HUES64 (cell line): ENCODE measurements around the gene CARS1.

Source experiments
- H3K27ac ChIP-seq: 2 replicates; pipeline ENCODE4 v1.7.0; 2013; ENCODE audit warnings: low read depth, low read length, inconsistent platforms
- H3K27me3 ChIP-seq: 2 replicates; pipeline ENCODE4 v1.6.1; 2013; ENCODE audit warnings: mild to moderate bottlenecking, low read length; ENCODE audit not compliant: insufficient read depth
- H3K36me3 ChIP-seq: 2 replicates; pipeline ENCODE4 v1.6.1; 2013; ENCODE audit warnings: mild to moderate bottlenecking, low read length; ENCODE audit not compliant: insufficient read depth
- H3K4me1 ChIP-seq: 2 replicates; pipeline ENCODE4 v1.6.1; 2013; ENCODE audit warnings: mild to moderate bottlenecking, low read length, moderate library complexity; ENCODE audit not compliant: insufficient read depth
- H3K4me3 ChIP-seq: 2 replicates; pipeline ENCODE4 v1.5.1; 2013; ENCODE audit warnings: mild to moderate bottlenecking, low read length, moderate library complexity
- H3K9ac ChIP-seq: 2 replicates; pipeline ENCODE4 v1.6.1; 2013; ENCODE audit warnings: mild to moderate bottlenecking, low read depth, low read length
- H3K9me3 ChIP-seq: 2 replicates; pipeline ENCODE4 v1.6.1; 2013; ENCODE audit warnings: low read depth, low read length; ENCODE audit not compliant: insufficient read depth
- WGBS: fragments of 150-250, 120-280 bp; methylation state at CpG from one replicate; pipeline ENCODE4 v1.1.7; 2013; ENCODE audit warnings: missing lambda C conversion rate; 5-methylcytosine and 5-hydroxymethylcytosine counted together

The CARS1 gene

DNA sequence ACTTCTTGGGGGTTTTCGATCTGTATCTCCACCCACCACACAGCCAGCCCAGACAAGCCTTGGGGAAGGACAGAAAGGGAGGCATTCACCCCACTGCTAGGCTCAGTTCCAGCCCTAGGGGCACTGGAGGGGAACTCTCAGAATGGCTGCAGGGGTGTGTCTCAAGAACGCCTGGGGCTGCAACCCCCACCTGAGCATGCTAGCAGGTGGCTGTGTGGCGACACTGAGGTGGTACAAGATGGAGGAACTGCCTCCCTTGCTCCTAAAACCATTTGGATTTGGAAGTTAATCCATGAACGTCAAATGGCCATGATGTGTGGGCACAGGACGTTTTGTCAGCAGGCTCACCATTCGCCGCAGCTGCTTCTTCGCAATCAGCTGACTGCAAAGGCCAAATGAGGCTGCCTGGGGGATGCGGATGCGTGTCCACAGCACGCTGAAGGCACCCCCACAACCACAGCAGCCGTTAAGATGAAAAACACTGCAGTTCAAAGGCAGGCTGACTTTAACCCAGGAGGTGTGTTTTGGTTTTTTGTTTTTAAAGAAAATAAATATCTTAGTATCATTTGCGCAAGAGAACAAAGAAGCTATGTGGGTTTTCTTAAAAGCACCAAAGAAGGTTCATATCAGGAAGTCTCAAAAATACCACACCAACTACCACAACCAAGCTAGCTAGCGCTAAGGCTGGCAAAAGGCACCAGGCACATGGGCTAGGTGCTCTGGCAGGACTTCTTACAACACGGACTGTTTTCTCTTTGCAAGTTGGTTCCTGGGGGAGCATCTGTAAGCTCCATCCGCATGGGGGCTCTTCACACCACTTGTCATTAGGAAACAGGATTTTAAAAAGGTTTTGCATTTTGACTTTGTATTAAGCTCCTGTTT lies 42.9 kb downstream of the CARS1 start:
- Histone ChIP-seq H3K9me3 (no peaks in the 10 kb centered on the region), H3K27me3 (no peaks in the 10 kb centered on the region), H3K4me1 (no peaks in the 10 kb centered on the region), H3K9ac (no peak overlapping the region), H3K4me3 (no peak overlapping the region), H3K27ac (no peak overlapping the region), H3K36me3 (peaks cover 86% of the 10 kb centered on the region)
- WGBS = 95% methylated on average over 16 of the region's 16 CpGs

DNA sequence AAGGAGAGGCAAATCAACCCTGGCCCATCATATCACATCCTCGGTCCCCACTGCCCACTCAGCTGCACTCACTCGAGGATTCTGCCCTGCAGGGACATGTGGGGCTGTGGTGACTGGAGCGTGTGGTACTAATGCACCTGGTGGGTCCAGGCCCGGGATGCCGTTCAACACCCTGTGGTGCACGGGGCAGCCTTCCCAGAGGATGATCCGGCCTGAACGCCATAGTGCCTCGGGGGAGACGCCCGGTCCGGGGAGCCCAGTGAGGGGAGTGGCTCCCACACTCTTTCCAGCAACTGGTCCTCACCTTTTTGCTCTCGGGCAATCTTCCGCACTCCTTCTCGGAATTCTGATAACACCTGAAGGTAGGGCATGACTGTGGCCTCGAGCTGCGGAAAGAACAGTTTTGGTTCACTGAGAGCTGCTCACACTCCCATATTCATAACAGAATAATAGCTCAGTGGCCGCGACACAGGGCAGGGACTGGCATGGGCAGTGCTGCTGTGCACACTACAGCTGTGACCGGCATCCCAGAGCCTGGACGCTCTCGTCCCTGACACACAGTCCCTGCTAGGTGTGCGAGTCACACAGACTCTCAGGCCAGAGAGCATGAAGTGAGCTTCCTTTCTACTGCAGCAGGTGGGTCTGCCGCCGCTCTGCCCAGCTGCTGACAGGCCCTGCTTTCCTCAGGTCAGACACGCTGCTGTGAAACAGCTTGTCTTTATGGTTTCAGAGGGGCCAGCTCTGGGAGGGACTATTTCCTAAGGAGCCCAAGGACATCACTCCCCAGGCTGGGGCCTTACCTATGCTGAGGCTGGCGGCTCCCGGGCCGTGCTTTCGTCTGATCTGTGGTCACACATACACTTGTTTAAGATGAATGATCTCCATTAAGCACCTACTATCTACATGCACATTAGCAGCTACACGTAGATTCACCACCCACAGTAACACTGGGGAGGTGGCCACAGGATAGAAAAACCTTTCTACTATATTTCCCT lies 45.0 kb downstream of the CARS1 start:
- no peaks in the 10 kb centered on the region for H3K27me3 ChIP-seq
- H3K9me3 ChIP-seq = no peaks in the 10 kb centered on the region
- peaks cover 82% of the 10 kb centered on the region for H3K36me3 ChIP-seq
- WGBS = 89% methylated on average over 31 of the region's 31 CpGs
- no peak overlapping the region for H3K4me3 ChIP-seq
- no peak overlapping the region for H3K9ac ChIP-seq
- H3K27ac ChIP-seq = no peak overlapping the region
- no peaks in the 10 kb centered on the region for H3K4me1 ChIP-seq

DNA sequence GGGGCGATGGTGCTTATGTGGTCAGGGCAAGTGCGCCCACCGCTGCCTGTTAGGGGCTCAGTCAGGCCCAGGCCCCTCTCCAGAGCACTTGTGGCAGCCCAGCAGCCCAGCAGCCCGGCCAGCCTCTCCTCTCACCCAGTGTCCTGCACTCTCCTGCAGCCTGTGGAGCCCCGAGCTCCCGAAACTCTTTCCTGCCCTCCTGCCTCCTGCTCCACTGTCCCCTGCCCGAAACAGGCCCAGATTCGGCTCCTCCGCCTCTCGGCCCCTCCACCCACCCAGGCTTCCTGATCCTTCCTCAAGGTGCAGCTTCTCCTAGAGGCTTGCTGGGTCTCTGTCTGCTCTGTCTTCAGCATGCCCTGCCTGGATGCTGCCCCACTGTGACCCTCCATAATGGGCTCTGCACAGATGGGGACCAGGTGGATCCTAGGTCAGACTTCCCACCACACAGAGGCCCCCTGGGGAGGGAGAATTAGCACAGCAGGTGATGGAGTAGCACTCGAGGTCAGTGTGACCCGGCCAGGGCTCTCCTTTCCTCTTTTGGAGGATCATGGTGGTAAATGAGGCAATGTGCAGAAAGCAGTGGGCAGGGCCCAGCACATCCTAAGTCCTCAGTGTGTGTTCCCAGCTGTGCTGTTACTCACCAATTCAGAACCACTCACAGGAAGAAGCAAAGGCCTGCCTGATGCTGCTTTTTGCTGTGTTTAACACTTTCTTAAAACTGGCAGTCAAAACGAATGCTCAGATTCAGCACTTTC lies 46.5 kb downstream of the CARS1 start:
- no peak overlapping the region for H3K9ac ChIP-seq
- H3K27ac ChIP-seq = no peak overlapping the region
- no peaks in the 10 kb centered on the region for H3K27me3 ChIP-seq
- H3K9me3 ChIP-seq = no peaks in the 10 kb centered on the region
- H3K4me3 ChIP-seq = no peak overlapping the region
- peaks cover 81% of the 10 kb centered on the region for H3K36me3 ChIP-seq
- H3K4me1 ChIP-seq = no peaks in the 10 kb centered on the region
- 94% methylated on average over 13 of the region's 13 CpGs for WGBS

DNA sequence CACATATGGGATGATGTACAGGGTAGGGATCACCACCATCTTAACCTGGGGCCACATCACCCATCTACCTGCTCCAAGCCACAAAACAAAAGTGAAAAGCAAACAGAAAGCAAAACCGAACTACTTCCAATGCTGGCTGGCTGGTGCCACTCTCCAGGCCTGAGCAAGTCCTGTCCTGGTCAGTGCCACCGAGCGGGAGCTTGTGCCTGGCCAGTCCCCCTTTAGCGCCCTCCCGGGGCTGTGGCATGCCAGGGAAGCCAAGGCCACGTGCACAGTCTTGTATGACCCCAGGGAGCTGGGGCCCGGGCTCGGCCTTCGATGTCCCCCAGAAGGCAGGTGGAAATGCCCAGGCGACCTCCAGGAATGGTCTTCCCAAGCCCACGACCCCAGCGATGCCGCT lies 47.2 kb downstream of the CARS1 start:
- WGBS = 96% methylated on average over 13 of the region's 13 CpGs
- Histone ChIP-seq H3K4me1 (no peaks in the 10 kb centered on the region), H3K4me3 (no peak overlapping the region), H3K9ac (no peak overlapping the region), H3K9me3 (no peaks in the 10 kb centered on the region), H3K27me3 (no peaks in the 10 kb centered on the region), H3K36me3 (peaks cover 80% of the 10 kb centered on the region), H3K27ac (no peak overlapping the region)

DNA sequence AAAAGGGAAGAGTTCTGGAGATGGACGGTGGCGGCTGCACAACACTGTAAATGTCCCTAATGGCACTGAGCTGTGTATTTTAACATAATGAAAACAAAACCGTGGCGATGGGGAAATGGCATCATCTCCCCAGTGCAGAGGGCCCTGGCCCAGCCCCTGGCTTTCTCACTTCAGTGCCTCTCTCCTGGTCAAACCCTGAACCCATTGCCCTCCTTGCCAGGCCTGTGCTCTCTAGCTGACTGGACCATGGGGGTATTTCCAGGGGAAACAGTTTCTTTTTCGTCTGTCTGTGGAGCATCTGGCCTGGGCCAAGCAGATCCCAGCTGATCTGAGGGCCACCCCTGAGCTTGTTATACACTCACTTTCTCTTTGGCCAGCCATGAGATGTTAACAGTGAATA lies 47.7 kb downstream of the CARS1 start:
- H3K36me3 ChIP-seq = peaks cover 78% of the 10 kb centered on the region
- no peak overlapping the region for H3K4me3 ChIP-seq
- H3K9ac ChIP-seq = no peak overlapping the region
- H3K4me1 ChIP-seq = no peaks in the 10 kb centered on the region
- no peak overlapping the region for H3K27ac ChIP-seq
- H3K27me3 ChIP-seq = no peaks in the 10 kb centered on the region
- WGBS = 73% methylated on average over 5 of the region's 5 CpGs
- H3K9me3 ChIP-seq = no peaks in the 10 kb centered on the region

DNA sequence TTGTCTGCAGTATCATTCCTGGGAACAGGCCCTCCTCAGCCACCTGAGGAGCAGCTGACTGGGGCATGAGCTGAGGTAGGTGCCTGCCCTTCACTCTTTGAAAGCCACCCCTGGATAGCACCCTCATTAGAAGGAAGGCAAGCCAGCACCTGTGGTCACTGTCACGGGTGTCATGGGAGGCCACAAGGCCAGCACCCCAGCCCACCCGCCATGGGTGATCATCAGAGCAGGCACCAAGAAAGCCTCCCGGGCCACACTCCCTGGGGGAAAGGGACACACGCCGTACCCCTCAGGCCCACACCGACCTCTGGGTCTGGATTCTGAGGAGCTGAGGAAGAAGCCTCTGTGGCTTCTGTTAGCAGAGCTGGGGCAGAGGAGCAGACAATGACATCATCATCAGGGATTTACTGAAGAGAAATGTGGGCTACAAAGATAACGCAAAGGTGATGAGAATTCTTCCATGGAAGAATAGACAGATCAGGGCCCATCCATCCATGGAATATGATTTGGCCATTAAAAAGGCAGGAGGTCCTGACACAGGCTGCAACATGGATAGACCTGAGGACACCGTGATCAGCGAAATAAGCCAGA lies 48.4 kb downstream of the CARS1 start:
- 96% methylated on average over 9 of the region's 9 CpGs for WGBS
- no peaks in the 10 kb centered on the region for H3K27me3 ChIP-seq
- peaks cover 78% of the 10 kb centered on the region for H3K36me3 ChIP-seq

DNA sequence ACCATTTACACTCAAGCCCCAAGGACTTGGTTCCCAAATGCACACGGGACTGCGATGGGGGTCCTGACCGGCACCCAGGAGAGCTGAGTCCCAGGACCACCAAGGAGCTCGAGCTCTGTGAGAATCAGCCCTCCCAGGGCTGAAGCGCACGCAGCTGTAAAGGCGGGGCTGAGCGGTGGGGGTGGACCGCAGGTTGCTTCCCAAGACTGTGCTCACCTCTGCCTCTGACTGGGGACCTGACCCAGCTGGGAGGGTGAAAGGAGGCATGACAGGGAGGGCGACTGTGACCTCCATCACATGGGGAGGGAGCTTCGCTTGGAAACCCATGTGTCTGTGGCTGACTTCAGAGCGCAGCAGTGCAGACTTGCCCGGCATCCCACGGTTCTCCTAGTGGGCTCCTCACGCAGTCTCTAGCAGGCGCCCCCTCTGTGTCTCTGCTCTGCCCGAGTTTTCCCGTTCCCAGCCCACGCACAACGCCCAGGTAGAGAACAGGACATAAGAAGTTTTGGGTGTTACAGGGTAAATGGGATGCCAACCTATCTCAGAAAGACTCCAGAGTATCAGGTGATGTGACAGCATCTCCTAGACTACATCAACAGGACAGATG lies 49.7 kb downstream of the CARS1 start:
- Histone ChIP-seq H3K9me3 (no peaks in the 10 kb centered on the region), H3K9ac (no peak overlapping the region), H3K27me3 (no peaks in the 10 kb centered on the region), H3K36me3 (peaks cover 87% of the 10 kb centered on the region), H3K4me3 (no peak overlapping the region), H3K4me1 (no peaks in the 10 kb centered on the region), H3K27ac (no peak overlapping the region)
- 94% methylated on average over 20 of the region's 20 CpGs for WGBS

More for the DNA sequence above, 48.4 kb downstream of the CARS1 start:
- no peaks in the 10 kb centered on the region for H3K9me3 ChIP-seq
- H3K27ac ChIP-seq = no peak overlapping the region
- H3K9ac ChIP-seq = no peak overlapping the region
- H3K4me1 ChIP-seq = no peaks in the 10 kb centered on the region
- H3K4me3 ChIP-seq = no peak overlapping the region

DNA sequence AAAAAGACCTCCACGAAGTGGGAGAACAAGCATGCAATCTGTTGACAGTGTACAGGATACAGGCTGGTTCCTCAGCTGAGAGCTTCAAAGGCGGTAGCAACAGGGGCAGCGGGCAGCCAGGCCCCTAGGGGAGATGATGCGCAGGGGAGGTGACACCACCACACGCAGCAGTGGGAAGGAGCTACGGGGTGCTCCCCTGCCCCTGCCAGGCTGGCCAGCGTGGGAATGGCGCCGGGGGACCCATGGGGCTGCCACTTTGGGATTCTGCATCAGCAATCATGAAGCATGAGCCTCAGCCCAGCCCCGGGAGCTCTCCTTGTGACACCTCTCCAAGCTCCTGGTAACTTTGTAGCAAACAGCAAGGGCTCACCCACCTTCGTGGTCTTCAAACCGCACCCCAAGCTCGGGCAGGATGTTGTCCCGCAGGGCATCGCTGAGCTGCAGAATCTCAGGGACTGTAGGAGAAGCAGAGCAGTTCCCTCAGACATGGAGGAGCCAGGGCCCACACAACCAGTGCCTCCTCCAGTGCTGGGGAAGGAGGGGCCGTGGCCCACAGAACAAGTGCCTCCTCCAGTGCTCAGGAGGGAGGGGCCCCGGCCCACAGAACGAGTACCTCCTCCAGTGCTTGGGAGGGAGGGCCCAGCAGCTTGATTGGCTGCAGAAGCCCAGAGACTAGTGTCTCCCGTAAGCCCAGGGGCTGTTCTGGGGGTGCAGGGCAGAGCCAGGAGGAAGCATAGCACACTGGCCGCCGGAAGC lies 50.5 kb downstream of the CARS1 start:
- WGBS = 93% methylated on average over 21 of the region's 21 CpGs
- Histone ChIP-seq H3K36me3 (peaks cover 87% of the 10 kb centered on the region), H3K9ac (no peak overlapping the region), H3K27ac (no peak overlapping the region), H3K27me3 (no peaks in the 10 kb centered on the region), H3K9me3 (no peaks in the 10 kb centered on the region), H3K4me3 (no peak overlapping the region), H3K4me1 (no peaks in the 10 kb centered on the region)

DNA sequence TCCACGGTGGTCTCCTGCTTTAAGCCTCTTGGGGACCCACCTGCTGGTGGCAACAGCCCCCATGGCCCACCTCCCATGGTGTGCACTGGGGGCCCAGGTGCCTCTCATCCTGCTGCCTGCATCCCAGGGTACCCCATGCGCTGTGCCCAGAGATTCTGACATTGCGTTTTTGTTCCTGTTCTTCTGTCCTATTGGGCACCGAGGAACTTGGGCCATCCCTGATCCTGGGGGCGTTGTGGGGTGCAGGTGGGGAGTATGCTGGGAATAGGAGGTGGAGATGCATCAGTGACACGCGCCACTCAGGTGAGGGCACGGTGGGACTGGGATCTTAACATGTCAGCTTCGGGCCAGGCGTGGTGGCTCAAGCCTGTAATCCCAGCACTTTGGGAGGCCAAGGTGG lies 52.7 kb downstream of the CARS1 start:
- H3K27me3 ChIP-seq = no peaks in the 10 kb centered on the region
- no peaks in the 10 kb centered on the region for H3K9me3 ChIP-seq
- peaks cover 87% of the 10 kb centered on the region for H3K36me3 ChIP-seq
- no peak overlapping the region for H3K9ac ChIP-seq
- 95% methylated on average over 10 of the region's 10 CpGs for WGBS
- H3K27ac ChIP-seq = no peak overlapping the region
- no peaks in the 10 kb centered on the region for H3K4me1 ChIP-seq
- H3K4me3 ChIP-seq = no peak overlapping the region
